GM12878 (cell line): ENCODE measurements around the gene TNFRSF1B. TPM values are rescaled to one million over a fixed set of nuclear protein-coding genes. Genes with fewer than 3 reads are reported as not detected.

Experiments
- ATAC-seq: fragments of 200-7000 bp; cut with Tn5 transposase; 3 replicates; pipeline ENCODE4 v1.9.1; 2020; ENCODE audit warnings: mild to moderate bottlenecking, moderate library complexity
- BruUV-seq: library from RNA; stranded (reverse); fragments of 400-500 nt; replicated peaks from 2 replicates; lab custom pipeline; 2021; lab: Mats Ljungman, UMichigan
- CTCF ChIA-PET: fragments of 300-600 bp; sonication (Branson Sonifier 250); formaldehyde crosslinking; extraction: SDS; loops from one replicate; lab custom pipeline; 2021; ENCODE audit warnings: inconsistent platforms; lab: Yijun Ruan, JAX
- POLR2A ChIA-PET: fragments of 350-600 bp; formaldehyde crosslinking; extraction: SDS; loops from one replicate; lab custom pipeline; 2021; ENCODE audit warnings: inconsistent platforms; lab: Charles Lee
- RAD21 ChIA-PET: fragments of 300-600 bp; sonication (Branson Sonifier 250); formaldehyde crosslinking; loops from one replicate; lab custom pipeline; 2023; ENCODE audit warnings: antibody characterized with exemption; ENCODE audit not compliant: unreplicated experiment; lab: Charles Lee
- SMC1A ChIA-PET: fragments of 300-600 bp; sonication (Branson Sonifier 250); formaldehyde crosslinking; loops from one replicate; lab custom pipeline; 2023; ENCODE audit not compliant: unreplicated experiment, uncharacterized antibody; lab: Charles Lee
- DNase-seq: peaks from one replicate; pipeline ENCODE4 v3.0.0-alpha.2; 2011; ENCODE audit warnings: low read depth, low spot score
- FAIRE-seq: peaks from 3 replicates; lab custom pipeline; 2011; peaks lifted over from hg19 to GRCh38; lab: Jason Lieb, UNC
- H2AFZ ChIP-seq: 2 replicates; pipeline ENCODE4 v1.6.0; 2011; ENCODE audit warnings: low read depth, low read length, control low read depth; ENCODE audit not compliant: control insufficient read depth
- H3K27ac ChIP-seq: 2 replicates; pipeline ENCODE4 v1.5.1; 2011; ENCODE audit warnings: control low read depth; ENCODE audit not compliant: control insufficient read depth, insufficient read depth
- H3K27me3 ChIP-seq, 2 experiments: replicated peaks in 1 of 2; 2 replicates each; pipeline versions ENCODE4 v1.6.0 to v1.6.1; 2011; ENCODE audit warnings: low read length in 1 of 2; ENCODE audit not compliant: control insufficient read depth in 2 of 2, insufficient read depth in 2 of 2
- H3K36me3 ChIP-seq, 2 experiments: 2 replicates each; pipeline ENCODE4 v1.5.1; 2011; ENCODE audit warnings: low read length in 1 of 2; ENCODE audit not compliant: control insufficient read depth in 2 of 2, insufficient read depth in 2 of 2
- H3K4me1 ChIP-seq: 2 replicates; pipeline ENCODE4 v1.6.1; 2011; ENCODE audit warnings: mild to moderate bottlenecking, low read length, moderate library complexity, mixed read lengths; ENCODE audit not compliant: control insufficient read depth, insufficient read depth
- H3K4me2 ChIP-seq: 2 replicates; pipeline ENCODE4 v1.6.0; 2011; ENCODE audit warnings: control low read depth; ENCODE audit not compliant: control insufficient read depth, insufficient read depth
- H3K4me3 ChIP-seq: fragments of 200-600 bp; sonication (generic); 2 replicates; pipeline ENCODE4 v1.5.1; 2016
- H3K79me2 ChIP-seq: 2 replicates; pipeline ENCODE4 v1.6.0; 2011; ENCODE audit warnings: low read length; ENCODE audit not compliant: control insufficient read depth, insufficient read depth
- H3K9ac ChIP-seq: 2 replicates; pipeline ENCODE4 v1.8.0; 2011; ENCODE audit warnings: low read length, control low read depth, mixed read lengths; ENCODE audit not compliant: control insufficient read depth, insufficient read depth
- H3K9me3 ChIP-seq: replicated peaks from 3 replicates; pipeline ENCODE4 v1.5.1; 2011; ENCODE audit warnings: mild to moderate bottlenecking, low read length; ENCODE audit not compliant: control insufficient read depth, insufficient read depth
- H4K20me1 ChIP-seq: 2 replicates; pipeline ENCODE4 v1.6.0; 2011; ENCODE audit not compliant: control insufficient read depth, insufficient read depth
- CBX5 ChIP-seq: sonication (generic); IDR thresholded peaks from 2 replicates; pipeline ENCODE4 v1.6.1; 2016; ENCODE audit warnings: low read depth, moderate library complexity, mild to moderate bottlenecking, inconsistent platforms
- FOXK2 ChIP-seq: fragments of 450-650 bp; IDR thresholded peaks from 2 replicates; pipeline ENCODE4 v1.6.1; 2017; ENCODE audit warnings: mild to moderate bottlenecking, moderate library complexity
- MTA3 ChIP-seq: IDR thresholded peaks from 2 replicates; pipeline ENCODE4 v1.6.1; 2012; ENCODE audit warnings: low read length, inconsistent platforms, borderline replicate concordance
- NBN ChIP-seq: fragments of 450-650 bp; IDR thresholded peaks from 2 replicates; pipeline ENCODE4 v1.6.1; 2016
- NFYB ChIP-seq: IDR thresholded peaks from 2 replicates; pipeline ENCODE4 v1.6.1; 2011; ENCODE audit warnings: low read depth, mild to moderate bottlenecking, low read length, improper control_type of control experiment, moderate library complexity; ENCODE audit not compliant: insufficient read depth
- SP1 ChIP-seq: IDR thresholded peaks from one replicate; pipeline ENCODE4 v1.6.1; 2011; ENCODE audit warnings: low read depth, low read length
- ZNF622 ChIP-seq: fragments of 450-650 bp; IDR thresholded peaks from 2 replicates; pipeline ENCODE4 v1.6.1; 2017; ENCODE audit warnings: mild to moderate bottlenecking, inconsistent platforms
- WGBS: methylation state at CpG from one replicate; pipeline ENCODE4 v1.1.6; 2016; ENCODE audit warnings: low lambda C conversion rate; ENCODE audit not compliant: insufficient replicate concordance, insufficient coverage; ENCODE audit errors: missing lambda C conversion rate; 5-methylcytosine and 5-hydroxymethylcytosine counted together
- in situ Hi-C: fragments of 300-500 bp; cut with MboI; formaldehyde crosslinking; loops from 9 replicates; pipeline ENCODE4 v1.14.3; 2018; ENCODE audit warnings: mixed read lengths
- intact Hi-C: fragments of 100-400 bp; cut with micrococcal nuclease; formaldehyde crosslinking; loops from one replicate; pipeline ENCODE4 v1.14.2; 2022; ENCODE audit not compliant: unreplicated experiment
- polyA plus RNA-seq, 11 experiments: library from polyadenylated mRNA; depleted of rRNA in 4 of 11; unstranded in 6 of 11; stranded (reverse) in 5 of 11; fragments of >200 nt; fragmentation: Nextera tagmentation in 4 of 11; fragmentation: Illumina TruSeq in 1 of 11; extraction: Ambion mirVana in 4 of 11; extraction: Trizol in 1 of 11; gene quantifications; 1 replicate in 1 of 11; 2 replicates in 10 of 11; pipeline versions ENCODE4 v1.2.1 to v1.2.3, GENCODE V29; 2011 to 2016; ENCODE audit warnings: inconsistent platforms in 2 of 11, missing spikeins in 2 of 11, low read depth in 1 of 11
- total RNA-seq, 4 experiments: library from RNA; depleted of rRNA in 3 of 4; stranded (reverse); fragments of >200 nt in 3 of 4; fragmentation: Illumina TruSeq in 1 of 4; extraction: Trizol in 1 of 4; gene quantifications; 2 replicates each; pipeline versions ENCODE4 v1.2.1 to v1.2.3, GENCODE V29; 2013 to 2021
- TF ChIP-seq, protein P1 (sequence below): fragments of 450-650 bp; IDR thresholded peaks from 2 replicates; pipeline ENCODE4 v1.6.1; 2018; ENCODE audit warnings: mild to moderate bottlenecking, low read depth, moderate library complexity; ENCODE audit not compliant: partially characterized antibody
- TF ChIP-seq, protein P2 (sequence below): fragments of 450-650 bp; IDR thresholded peaks from 2 replicates; pipeline ENCODE4 v1.6.1; 2016; ENCODE audit warnings: mild to moderate bottlenecking, moderate library complexity, borderline replicate concordance
- TF ChIP-seq, protein P3 (sequence below): IDR thresholded peaks from 2 replicates; pipeline ENCODE4 v1.6.1; 2012; ENCODE audit warnings: mild to moderate bottlenecking, low read depth, low read length

Gene TNFRSF1B
- total and polyA plus RNA-seq, 10 of the 15 experiments (the other 5 are each of a cell fraction or from before 2014, with no cell fraction given), result 10.1 to 87.2 (median 37.3) TPM

DNA sequence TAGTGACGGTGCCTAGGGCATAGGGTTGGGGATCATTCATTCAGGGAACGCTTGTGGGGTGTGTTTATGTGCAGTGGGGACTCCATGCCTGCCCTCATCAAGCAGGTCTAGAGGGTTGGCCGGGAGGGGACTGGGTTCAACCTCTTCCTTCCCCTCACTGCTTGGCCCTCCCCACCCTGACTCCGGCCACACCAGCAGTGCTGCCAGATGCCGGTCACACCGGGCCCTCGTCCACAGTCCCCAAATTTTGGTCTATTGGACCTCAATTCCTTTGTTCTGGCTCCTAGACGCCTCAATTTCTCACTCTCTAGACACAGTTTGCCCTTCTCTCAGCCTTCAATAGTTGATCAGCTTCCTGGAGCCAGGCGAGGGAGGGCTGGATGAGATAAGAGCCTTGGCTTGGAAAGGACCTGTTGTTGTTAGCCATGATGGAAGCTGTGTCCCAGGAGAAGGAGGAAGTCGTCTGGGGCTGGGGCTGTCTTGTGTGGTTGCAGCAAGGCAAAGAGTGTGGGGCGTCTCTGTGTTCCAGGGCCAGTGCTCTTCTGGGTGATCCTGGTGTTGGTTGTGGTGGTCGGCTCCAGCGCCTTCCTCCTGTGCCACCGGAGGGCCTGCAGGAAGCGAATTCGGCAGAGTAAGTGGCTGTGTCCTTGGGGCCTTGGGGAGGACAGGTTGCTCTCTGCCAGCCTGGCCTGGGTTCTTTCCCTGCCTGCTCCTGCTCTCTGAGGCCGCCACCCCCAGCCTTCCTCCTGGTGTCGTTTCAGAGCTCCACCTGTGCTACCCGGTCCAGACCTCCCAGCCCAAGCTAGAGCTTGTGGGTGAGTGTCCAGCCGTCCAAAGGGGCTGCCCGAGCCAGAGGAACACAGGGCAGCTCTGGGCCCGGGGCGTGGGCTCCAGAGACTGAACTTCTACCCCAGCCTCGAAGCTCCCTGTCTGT is 41.1 kb upstream of the TNFRSF1B start (continued):
- TF ChIP-seq, protein P1, sequence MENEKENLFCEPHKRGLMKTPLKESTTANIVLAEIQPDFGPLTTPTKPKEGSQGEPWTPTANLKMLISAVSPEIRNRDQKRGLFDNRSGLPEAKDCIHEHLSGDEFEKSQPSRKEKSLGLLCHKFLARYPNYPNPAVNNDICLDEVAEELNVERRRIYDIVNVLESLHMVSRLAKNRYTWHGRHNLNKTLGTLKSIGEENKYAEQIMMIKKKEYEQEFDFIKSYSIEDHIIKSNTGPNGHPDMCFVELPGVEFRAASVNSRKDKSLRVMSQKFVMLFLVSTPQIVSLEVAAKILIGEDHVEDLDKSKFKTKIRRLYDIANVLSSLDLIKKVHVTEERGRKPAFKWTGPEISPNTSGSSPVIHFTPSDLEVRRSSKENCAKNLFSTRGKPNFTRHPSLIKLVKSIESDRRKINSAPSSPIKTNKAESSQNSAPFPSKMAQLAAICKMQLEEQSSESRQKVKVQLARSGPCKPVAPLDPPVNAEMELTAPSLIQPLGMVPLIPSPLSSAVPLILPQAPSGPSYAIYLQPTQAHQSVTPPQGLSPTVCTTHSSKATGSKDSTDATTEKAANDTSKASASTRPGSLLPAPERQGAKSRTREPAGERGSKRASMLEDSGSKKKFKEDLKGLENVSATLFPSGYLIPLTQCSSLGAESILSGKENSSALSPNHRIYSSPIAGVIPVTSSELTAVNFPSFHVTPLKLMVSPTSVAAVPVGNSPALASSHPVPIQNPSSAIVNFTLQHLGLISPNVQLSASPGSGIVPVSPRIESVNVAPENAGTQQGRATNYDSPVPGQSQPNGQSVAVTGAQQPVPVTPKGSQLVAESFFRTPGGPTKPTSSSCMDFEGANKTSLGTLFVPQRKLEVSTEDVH, result no peak
- TF ChIP-seq NBN (no peak), ZNF622 (no peak), NFYB (no peak), SP1 (no peak)
- TF ChIP-seq, all 136 proteins: peak for 0

DNA sequence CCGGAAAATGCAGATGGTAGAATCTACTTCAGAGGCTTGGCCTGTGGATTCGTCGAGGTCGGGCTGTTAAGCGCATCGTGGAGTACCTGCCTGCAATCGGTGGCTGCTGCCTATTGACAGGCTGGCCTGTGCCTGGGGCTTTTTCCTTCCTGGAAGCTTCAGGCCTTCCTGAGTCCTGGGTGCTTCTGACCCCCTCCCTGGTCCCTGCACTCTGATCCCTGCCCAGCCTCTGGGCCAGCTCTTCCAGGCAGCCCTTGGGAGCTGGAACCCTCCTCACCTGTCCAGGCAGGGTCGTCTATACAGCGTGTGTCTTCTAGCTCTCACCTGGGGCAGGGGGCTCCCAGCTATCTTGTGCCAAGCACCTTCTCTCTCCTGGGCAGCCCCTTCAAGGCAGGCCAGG is 40.0 kb upstream of the TNFRSF1B start:
- Histone ChIP-seq H3K4me2 (no peak overlapping the region), H2AFZ (no peak overlapping the region), H3K79me2 (no peaks in the 10 kb centered on the region), H4K20me1 (no peaks in the 10 kb centered on the region), H3K9me3 (no peaks in the 10 kb centered on the region), H3K4me1 (no peaks in the 10 kb centered on the region), H3K27ac (no peak overlapping the region), H3K4me3 (no peak overlapping the region), H3K36me3 (peaks cover 26 to 36% of the 10 kb centered on the region in 2 experiments), H3K27me3 (no peaks in the 10 kb centered on the region), H3K9ac (no peak overlapping the region)
- ChIA-PET CTCF (interaction anchor here (1.0 to 6.6 kb wide), 9 partner anchors 20 to 147 kb away, joined by 3 to 161 read pairs (median 19); no protein-coding TSS in a partner anchor), POLR2A (interaction anchor here (0.8 kb wide), 1 partner anchor 22 kb away, joined by 5 read pairs; no protein-coding TSS in a partner anchor), SMC1A (interaction anchor here (0.7 to 7.8 kb wide), 3 partner anchors 24 to 152 kb away, joined by 3 to 191 read pairs (median 50); no protein-coding TSS in a partner anchor), RAD21 (interaction anchor here (2.8 to 6.3 kb wide), 2 partner anchors 73 to 92 kb away, joined by 9 to 84 read pairs; no protein-coding TSS in a partner anchor)
- no TSS peak for BruUV-seq
- in situ Hi-C loops (loop anchor here (5.0 kb wide), 2 partner anchors 81 to 496 kb away; no protein-coding TSS in a partner anchor), intact Hi-C loops (loop anchor here (10.0 kb wide), 1 partner anchor 498 kb away; no protein-coding TSS in a partner anchor)
- TF ChIP-seq, protein P2, sequence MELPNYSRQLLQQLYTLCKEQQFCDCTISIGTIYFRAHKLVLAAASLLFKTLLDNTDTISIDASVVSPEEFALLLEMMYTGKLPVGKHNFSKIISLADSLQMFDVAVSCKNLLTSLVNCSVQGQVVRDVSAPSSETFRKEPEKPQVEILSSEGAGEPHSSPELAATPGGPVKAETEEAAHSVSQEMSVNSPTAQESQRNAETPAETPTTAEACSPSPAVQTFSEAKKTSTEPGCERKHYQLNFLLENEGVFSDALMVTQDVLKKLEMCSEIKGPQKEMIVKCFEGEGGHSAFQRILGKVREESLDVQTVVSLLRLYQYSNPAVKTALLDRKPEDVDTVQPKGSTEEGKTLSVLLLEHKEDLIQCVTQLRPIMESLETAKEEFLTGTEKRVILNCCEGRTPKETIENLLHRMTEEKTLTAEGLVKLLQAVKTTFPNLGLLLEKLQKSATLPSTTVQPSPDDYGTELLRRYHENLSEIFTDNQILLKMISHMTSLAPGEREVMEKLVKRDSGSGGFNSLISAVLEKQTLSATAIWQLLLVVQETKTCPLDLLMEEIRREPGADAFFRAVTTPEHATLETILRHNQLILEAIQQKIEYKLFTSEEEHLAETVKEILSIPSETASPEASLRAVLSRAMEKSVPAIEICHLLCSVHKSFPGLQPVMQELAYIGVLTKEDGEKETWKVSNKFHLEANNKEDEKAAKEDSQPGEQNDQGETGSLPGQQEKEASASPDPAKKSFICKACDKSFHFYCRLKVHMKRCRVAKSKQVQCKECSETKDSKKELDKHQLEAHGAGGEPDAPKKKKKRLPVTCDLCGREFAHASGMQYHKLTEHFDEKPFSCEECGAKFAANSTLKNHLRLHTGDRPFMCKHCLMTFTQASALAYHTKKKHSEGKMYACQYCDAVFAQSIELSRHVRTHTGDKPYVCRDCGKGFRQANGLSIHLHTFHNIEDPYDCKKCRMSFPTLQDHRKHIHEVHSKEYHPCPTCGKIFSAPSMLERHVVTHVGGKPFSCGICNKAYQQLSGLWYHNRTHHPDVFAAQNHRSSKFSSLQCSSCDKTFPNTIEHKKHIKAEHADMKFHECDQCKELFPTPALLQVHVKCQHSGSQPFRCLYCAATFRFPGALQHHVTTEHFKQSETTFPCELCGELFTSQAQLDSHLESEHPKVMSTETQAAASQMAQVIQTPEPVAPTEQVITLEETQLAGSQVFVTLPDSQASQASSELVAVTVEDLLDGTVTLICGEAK, result no peak
- TF ChIP-seq MTA3 (0 out of 2 replicates have a peak, but pooled peaks have one; percentile 12), FOXK2 (no peak), CBX5 (no peak)
- TF ChIP-seq, protein P3, sequence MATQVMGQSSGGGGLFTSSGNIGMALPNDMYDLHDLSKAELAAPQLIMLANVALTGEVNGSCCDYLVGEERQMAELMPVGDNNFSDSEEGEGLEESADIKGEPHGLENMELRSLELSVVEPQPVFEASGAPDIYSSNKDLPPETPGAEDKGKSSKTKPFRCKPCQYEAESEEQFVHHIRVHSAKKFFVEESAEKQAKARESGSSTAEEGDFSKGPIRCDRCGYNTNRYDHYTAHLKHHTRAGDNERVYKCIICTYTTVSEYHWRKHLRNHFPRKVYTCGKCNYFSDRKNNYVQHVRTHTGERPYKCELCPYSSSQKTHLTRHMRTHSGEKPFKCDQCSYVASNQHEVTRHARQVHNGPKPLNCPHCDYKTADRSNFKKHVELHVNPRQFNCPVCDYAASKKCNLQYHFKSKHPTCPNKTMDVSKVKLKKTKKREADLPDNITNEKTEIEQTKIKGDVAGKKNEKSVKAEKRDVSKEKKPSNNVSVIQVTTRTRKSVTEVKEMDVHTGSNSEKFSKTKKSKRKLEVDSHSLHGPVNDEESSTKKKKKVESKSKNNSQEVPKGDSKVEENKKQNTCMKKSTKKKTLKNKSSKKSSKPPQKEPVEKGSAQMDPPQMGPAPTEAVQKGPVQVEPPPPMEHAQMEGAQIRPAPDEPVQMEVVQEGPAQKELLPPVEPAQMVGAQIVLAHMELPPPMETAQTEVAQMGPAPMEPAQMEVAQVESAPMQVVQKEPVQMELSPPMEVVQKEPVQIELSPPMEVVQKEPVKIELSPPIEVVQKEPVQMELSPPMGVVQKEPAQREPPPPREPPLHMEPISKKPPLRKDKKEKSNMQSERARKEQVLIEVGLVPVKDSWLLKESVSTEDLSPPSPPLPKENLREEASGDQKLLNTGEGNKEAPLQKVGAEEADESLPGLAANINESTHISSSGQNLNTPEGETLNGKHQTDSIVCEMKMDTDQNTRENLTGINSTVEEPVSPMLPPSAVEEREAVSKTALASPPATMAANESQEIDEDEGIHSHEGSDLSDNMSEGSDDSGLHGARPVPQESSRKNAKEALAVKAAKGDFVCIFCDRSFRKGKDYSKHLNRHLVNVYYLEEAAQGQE, result no peak
- no peak for ATAC-seq
- no peak for FAIRE-seq
- 98% methylated on average over 9 of the region's 9 CpGs for WGBS
- DNase-seq, result no peak
